ENCODE data around the gene LAMB4.

Gene LAMB4

GRCh38 chr7:107989618-107990373, 140.4 kb downstream of the LAMB4 start:
- DNase-seq, result no peak

- DNase-seq, result no peak
These were observed 147.2 kb downstream of the LAMB4 start for GRCh38 chr7:107982918-107983389.

- no peak for DNase-seq
These were observed 147.9 kb downstream of the LAMB4 start for GRCh38 chr7:107982042-107982840.

- no peak for DNase-seq
These were observed 148.7 kb downstream of the LAMB4 start for GRCh38 chr7:107981466-107981865.

- no peak for DNase-seq
These were observed 149.4 kb downstream of the LAMB4 start for GRCh38 chr7:107980671-107981190.

- DNase-seq, result no peak
These were observed 150.0 kb downstream of the LAMB4 start for GRCh38 chr7:107980171-107980570.

GRCh38 chr7:107978815-107979408, 151.2 kb downstream of the LAMB4 start:
- DNase-seq, result no peak

- no peak for DNase-seq
These were observed 153.1 kb downstream of the LAMB4 start for GRCh38 chr7:107977048-107977447.

- no peak for DNase-seq
These were observed 153.5 kb downstream of the LAMB4 start for GRCh38 chr7:107976620-107977019.

- no peak for DNase-seq
These were observed 154.7 kb downstream of the LAMB4 start for GRCh38 chr7:107975394-107976013.

- DNase-seq, result no peak
These were observed 156.3 kb downstream of the LAMB4 start for GRCh38 chr7:107973861-107974260.

Measured in NCI-H510A (cell line).